ENCODE data around the gene ADAMTSL5.
"Not testable (repeated sequence)": the region's sequence is repeated elsewhere in the genome, so short reads cannot be mapped to it uniquely, and the experiment has no call there.

The ADAMTSL5 gene

DNA sequence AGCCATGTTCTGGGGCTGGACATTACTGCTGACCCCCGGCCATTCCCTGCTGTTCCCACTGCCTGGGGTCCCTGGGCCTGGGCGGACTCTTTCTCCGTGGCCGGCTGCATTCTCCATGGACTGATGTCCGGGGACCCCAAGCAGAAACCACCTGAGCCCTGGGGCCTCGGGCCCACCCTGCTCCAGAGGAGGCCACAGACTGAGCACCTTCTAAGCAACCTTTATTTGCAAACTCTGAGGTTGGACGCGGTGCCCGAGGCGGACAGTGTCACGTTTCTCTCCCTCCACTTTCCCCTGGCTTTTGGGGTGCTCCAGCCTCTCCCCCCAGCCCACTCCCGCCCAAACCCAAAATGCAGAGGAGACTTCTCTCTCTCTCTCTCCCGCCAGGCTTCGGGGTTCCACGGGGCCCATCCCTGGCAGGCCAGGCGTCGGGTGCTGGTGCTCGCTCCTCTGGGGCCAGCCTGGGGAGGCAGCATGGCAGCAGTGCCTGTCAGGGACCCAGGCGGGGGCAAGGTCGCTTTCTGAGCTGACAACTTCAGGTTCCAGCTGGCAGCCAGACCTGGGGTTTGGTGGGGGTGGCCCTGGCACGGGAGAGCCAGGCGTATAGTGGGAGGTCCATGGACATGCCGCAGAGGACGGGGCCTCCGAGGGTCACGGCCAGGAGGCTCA lies 31.5 kb downstream of the ADAMTSL5 start:
- H3K4me3 ChIP-seq (ENCODE audit: low read depth, low read length) = no peak overlapping the region
- no peak for DNase-seq (ENCODE audit: low read depth)
- TF ChIP-seq, protein P1, sequence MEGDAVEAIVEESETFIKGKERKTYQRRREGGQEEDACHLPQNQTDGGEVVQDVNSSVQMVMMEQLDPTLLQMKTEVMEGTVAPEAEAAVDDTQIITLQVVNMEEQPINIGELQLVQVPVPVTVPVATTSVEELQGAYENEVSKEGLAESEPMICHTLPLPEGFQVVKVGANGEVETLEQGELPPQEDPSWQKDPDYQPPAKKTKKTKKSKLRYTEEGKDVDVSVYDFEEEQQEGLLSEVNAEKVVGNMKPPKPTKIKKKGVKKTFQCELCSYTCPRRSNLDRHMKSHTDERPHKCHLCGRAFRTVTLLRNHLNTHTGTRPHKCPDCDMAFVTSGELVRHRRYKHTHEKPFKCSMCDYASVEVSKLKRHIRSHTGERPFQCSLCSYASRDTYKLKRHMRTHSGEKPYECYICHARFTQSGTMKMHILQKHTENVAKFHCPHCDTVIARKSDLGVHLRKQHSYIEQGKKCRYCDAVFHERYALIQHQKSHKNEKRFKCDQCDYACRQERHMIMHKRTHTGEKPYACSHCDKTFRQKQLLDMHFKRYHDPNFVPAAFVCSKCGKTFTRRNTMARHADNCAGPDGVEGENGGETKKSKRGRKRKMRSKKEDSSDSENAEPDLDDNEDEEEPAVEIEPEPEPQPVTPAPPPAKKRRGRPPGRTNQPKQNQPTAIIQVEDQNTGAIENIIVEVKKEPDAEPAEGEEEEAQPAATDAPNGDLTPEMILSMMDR (conservative IDR thresholded peaks at IDR 0.05; ENCODE audit: low read depth, low read length) = no peak

DNA sequence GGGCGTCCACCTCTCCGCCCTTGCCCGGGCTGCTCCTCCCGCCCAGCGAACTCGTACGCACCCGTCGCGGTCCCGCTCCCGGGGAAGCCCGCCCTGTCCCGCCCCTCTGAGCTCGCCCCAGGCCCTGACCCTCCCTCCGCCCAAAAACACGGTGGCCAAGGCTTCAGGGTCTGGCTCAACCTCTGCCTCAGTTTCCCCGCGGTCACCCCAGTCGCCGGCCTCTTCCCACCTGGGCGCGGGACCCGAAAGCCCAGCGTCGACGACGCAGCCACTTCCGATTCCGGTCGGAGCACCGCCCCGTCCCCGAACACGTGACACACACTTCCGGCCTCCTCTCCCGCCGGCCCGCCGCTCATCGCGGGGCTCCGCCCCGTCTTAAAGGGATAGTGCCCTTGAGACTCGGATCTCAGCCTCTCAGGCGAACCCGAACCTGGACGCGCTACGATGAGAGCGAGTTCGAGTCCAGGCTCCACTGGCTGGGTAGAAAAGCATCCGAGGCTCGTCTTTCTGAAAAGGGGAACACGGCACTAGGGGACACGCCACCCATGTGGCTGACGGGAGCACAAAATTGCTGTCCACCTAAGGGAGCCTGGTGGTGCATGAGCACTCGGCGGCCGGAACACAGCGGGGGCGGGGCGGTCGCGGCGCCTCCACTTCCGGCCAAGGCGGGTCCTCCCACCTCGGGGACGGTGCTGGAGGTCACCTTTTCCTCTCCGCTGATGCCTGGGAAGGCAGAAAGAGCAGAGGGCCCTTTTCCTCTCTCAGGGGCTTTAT lies 33.7 kb downstream of the ADAMTSL5 start, which contains the start of gene C19orf25:
Gene C19orf25 (minus strand): TSS at position 282 of the 774 bp plus-strand sequence. CDS start 312 bp downstream, outside the sequence.
- H3K4me3 ChIP-seq (ENCODE audit: low read depth, low read length) = peak within 1 kb of the TSS; percentile 88
- peak; percentile 94 for DNase-seq (ENCODE audit: low read depth)
- TF ChIP-seq, protein P1 (conservative IDR thresholded peaks at IDR 0.05; ENCODE audit: low read depth, low read length) = no peak

DNA sequence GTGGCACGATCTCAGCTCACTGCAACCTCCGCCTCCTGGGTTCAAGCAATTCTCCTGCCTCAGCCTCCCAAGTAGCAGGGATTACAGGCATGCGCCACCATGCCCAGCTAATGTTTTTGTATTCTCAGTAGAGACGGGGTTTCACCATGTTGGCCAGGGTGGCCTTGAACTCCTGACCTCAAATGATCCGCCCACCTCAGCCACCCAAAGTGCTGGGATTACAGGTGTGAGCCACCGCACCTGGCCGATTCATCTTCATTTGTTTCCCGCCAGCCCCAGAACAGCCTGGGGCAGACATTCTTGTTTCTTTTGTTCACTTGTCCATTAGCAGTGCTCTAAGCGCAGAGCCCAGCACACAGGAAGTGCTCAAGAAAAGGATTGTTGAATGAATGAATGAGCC lies 35.8 kb downstream of the ADAMTSL5 start:
- H3K4me3 ChIP-seq (ENCODE audit: low read depth, low read length); DNase-seq (ENCODE audit: low read depth): not testable (repeated sequence)

DNA sequence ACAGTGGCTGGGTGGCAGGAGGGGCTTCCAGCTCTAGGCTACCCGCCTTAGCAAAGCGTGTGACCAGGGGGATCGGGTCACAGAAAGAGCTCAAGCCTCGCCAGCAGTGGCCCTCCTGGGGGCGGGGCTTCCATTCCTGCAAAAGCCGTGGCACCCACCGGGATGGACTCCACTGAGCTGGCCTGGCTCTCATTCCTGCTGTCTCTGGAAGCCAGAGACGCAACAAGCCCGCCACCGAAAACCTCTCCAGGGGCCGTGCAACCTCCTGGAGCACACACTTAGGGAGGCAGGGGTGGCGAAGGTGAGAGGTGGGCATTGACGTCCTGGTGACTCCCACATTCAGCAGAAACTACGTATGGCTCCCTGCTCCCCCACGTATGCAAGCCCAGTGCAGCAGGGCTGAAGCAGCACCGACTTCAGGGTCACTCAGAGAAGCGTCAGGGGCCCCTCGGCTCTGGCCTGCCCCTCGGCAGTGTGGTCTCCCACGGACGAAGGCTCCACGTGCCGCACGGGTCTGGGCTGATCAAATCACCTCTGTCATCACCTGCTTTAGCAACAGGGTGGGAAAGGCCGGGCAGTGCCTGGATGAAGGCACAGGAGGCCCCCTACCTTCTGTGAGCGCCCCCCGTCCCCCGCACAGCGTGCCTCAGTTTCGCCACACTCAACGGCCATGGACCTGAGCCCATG lies 36.9 kb downstream of the ADAMTSL5 start:
- TF ChIP-seq, protein P1 (conservative IDR thresholded peaks at IDR 0.05; ENCODE audit: low read depth, low read length) = no peak
- no peak for DNase-seq (ENCODE audit: low read depth)
- no peak overlapping the region for H3K4me3 ChIP-seq (ENCODE audit: low read depth, low read length)

DNA sequence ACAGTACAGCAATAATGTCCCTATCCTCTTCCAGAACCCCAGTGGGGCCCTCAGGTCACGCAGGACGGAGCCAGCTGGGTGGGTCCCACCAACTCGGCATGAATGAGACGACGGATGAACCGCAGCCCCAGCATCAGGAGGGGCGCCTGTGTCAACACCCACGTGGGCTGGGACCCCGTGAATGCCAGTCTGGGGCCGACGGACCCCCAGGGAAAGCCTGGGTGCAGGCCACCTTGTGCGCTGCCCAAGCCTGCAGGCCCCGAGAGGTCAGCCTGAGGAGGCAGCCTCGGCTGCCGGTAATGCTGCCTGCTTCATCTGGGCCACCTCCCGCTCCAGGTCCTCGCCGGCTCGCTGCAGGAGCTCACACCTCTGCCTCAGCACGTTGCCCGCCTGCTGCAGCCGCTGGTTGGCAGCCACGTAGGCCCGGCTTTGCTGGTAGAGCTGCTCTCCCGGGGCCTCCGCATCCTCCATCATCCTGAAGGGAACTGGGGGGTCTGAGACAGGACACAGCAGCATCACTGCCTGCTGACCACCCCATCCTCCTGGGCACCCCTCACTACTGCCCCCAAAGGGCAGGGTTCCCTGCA lies 38.0 kb downstream of the ADAMTSL5 start:
- DNase-seq (ENCODE audit: low read depth) = no peak
- TF ChIP-seq, protein P1 (conservative IDR thresholded peaks at IDR 0.05; ENCODE audit: low read depth, low read length) = no peak
- no peak overlapping the region for H3K4me3 ChIP-seq (ENCODE audit: low read depth, low read length)

DNA sequence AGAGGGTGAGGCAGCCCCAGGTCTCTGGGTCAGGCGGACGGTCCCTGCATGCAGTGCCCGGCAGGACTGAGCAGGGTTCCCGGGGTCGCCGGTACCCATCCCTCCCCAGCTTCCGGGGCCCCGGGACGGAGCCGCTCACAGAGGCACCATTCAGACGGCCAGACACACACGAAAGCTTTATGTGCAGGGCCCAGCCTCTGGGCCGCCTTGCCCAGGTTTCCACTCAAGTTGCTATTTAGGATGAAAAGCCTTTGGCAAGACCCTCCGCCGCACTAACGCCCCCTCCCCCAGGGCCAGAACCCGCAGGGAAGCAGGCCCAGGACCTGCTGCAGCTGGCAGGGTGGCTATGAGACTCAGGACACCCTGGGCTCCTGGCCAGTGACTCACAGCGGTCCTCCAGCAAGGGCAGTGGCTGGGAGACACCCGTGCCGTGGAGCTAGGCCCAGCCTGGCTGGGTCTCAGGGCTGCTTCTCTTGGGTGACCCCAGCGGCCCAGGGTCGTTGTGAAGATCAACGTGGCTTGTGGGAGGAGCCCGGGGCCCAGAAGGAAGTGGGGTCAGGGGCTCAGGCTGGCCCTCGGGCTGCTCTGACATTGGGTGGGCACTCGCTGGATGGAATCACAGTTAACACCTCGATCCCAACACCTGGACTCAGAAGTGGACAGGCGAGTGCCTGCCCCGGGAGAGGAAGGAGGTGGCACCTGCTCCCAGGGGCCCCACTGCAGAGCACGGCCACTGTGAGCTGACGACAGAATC lies 38.6 kb downstream of the ADAMTSL5 start:
- H3K4me3 ChIP-seq (ENCODE audit: low read depth, low read length) = no peak overlapping the region
- no peak for DNase-seq (ENCODE audit: low read depth)
- TF ChIP-seq, protein P1 (conservative IDR thresholded peaks at IDR 0.05; ENCODE audit: low read depth, low read length) = no peak
